HUES6 (cell line): ENCODE data around the gene LIN37.

Source experiments
- H3K27ac ChIP-seq: 2 replicates; pipeline ENCODE4 v1.7.0; 2013; ENCODE audit warnings: low read depth, mild to moderate bottlenecking, low read length, inconsistent platforms
- H3K27me3 ChIP-seq: 2 replicates; pipeline ENCODE4 v1.6.1; 2013; ENCODE audit warnings: low read length; ENCODE audit not compliant: control insufficient read depth, insufficient read depth
- H3K36me3 ChIP-seq: 2 replicates; pipeline ENCODE4 v1.6.1; 2013; ENCODE audit warnings: low read length; ENCODE audit not compliant: control insufficient read depth, insufficient read depth
- H3K4me1 ChIP-seq: 2 replicates; pipeline ENCODE4 v1.6.1; 2013; ENCODE audit warnings: low read length; ENCODE audit not compliant: control insufficient read depth, insufficient read depth
- H3K4me3 ChIP-seq: 2 replicates; pipeline ENCODE4 v1.5.1; 2013; ENCODE audit warnings: low read depth, low read length
- H3K9ac ChIP-seq: one replicate; pipeline ENCODE4 v1.6.1; 2013; ENCODE audit warnings: mild to moderate bottlenecking, low read length
- H3K9me3 ChIP-seq: 2 replicates; pipeline ENCODE4 v1.6.1; 2013; ENCODE audit warnings: low read depth, low read length; ENCODE audit not compliant: control insufficient read depth, insufficient read depth

Gene LIN37

DNA sequence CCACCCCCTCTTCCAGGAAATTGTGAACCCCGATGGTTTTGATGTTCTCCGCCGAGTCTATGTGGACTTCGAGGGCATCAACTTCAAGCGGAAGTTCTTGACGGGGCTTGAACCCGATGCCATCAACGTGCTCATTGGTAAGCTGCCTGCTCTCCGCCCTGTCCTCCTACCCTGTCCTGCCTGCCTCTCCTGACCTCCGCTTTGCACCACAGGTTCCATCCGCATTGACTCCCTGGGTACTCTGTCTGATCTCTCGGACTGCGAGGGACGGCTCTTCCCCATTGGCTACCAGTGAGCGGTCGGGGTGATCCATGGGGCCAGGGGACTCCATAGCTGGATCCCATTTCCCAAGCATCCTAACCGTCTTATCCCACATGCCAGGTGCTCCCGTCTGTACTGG lies 18.1 kb upstream of the LIN37 start:
- H3K4me3 ChIP-seq: no peak overlapping the region
- H3K4me1 ChIP-seq: no peaks in the 10 kb centered on the region
- no peaks in the 10 kb centered on the region for H3K9me3 ChIP-seq
- H3K27ac ChIP-seq: no peak overlapping the region
- H3K27me3 ChIP-seq: no peaks in the 10 kb centered on the region
- H3K9ac ChIP-seq: no peak overlapping the region
- peaks cover 95% of the 10 kb centered on the region for H3K36me3 ChIP-seq

DNA sequence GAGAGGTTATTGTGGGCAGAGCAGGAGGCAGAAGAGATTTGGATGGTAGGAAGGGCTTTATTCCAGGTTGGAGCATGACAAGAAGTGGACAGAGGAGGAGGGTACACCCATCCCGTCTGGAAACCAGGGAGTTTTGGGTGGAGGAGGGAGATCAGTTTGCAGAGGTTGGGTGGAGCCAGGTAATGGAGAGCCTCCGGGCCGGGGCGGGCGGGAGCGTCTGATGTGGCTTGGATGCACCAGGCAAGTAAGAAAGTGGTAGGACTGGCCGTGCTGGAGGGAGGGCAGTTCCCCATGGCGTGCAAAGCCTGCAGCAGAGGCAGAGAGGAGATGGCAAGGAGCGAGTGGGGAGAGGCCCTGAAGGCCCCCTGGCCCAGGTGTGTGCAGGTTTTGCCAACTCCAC lies 17.0 kb upstream of the LIN37 start:
- H3K9ac ChIP-seq: no peak overlapping the region
- no peak overlapping the region for H3K4me3 ChIP-seq
- H3K27me3 ChIP-seq: no peaks in the 10 kb centered on the region
- H3K4me1 ChIP-seq: no peaks in the 10 kb centered on the region
- H3K9me3 ChIP-seq: no peaks in the 10 kb centered on the region
- H3K36me3 ChIP-seq: peaks cover 92% of the 10 kb centered on the region
- no peak overlapping the region for H3K27ac ChIP-seq

DNA sequence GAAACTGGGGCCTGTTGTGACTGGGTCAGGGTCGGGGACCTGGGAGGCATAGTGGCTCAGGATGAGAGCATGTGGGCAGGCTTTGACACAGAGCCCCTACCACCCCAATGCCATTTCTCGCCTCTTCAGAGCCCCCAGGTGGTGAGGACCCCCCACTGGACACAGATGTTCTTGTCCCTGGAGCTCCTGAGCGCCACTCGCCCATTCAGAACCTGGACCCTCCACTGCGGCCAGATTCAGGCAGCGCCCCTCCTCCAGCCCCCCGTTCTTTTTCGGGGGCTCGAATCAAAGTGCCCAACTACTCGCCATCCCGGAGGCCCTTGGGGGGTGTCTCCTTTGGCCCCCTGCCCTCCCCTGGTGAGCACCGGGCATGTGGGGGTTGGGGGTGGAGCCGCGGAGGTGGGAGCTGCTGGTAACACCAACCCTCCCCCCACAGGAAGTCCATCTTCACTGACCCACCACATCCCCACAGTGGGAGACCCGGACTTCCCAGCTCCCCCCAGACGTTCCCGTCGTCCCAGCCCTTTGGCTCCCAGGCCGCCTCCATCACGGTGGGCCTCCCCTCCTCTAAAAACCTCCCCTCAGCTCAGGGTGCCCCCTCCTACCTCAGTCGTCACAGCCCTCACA lies 16.5 kb upstream of the LIN37 start:
- Histone ChIP-seq H3K9me3 (no peaks in the 10 kb centered on the region), H3K9ac (no peak overlapping the region), H3K4me3 (no peak overlapping the region), H3K27me3 (no peaks in the 10 kb centered on the region), H3K27ac (no peak overlapping the region), H3K4me1 (no peaks in the 10 kb centered on the region), H3K36me3 (peaks cover 94% of the 10 kb centered on the region)

DNA sequence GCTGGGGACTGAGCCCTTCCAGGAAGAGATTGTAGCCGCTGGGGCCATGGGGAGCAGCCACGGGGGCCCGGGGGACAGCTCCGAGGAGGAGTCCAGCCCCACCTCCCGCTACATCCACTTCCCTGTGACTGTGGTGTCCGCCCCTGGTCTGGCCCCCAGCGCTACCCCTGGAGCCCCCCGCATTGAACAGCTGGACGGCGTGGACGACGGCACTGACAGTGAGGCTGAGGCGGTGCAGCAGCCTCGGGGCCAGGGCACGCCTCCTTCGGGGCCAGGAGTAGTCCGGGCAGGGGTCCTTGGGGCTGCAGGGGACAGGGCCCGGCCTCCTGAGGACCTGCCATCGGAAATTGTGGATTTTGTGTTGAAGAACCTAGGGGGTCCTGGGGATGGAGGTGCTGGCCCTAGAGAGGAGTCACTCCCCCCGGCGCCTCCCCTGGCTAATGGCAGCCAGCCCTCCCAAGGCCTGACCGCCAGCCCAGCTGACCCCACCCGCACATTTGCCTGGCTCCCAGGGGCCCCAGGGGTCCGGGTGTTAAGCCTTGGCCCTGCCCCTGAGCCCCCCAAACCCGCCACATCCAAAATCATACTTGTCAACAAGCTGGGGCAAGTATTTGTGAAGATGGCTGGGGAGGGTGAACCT lies 15.7 kb upstream of the LIN37 start:
- Histone ChIP-seq H3K4me1 (no peaks in the 10 kb centered on the region), H3K36me3 (peaks cover 92% of the 10 kb centered on the region), H3K9ac (no peak overlapping the region), H3K27me3 (no peaks in the 10 kb centered on the region), H3K27ac (no peak overlapping the region), H3K9me3 (no peaks in the 10 kb centered on the region), H3K4me3 (no peak overlapping the region)

DNA sequence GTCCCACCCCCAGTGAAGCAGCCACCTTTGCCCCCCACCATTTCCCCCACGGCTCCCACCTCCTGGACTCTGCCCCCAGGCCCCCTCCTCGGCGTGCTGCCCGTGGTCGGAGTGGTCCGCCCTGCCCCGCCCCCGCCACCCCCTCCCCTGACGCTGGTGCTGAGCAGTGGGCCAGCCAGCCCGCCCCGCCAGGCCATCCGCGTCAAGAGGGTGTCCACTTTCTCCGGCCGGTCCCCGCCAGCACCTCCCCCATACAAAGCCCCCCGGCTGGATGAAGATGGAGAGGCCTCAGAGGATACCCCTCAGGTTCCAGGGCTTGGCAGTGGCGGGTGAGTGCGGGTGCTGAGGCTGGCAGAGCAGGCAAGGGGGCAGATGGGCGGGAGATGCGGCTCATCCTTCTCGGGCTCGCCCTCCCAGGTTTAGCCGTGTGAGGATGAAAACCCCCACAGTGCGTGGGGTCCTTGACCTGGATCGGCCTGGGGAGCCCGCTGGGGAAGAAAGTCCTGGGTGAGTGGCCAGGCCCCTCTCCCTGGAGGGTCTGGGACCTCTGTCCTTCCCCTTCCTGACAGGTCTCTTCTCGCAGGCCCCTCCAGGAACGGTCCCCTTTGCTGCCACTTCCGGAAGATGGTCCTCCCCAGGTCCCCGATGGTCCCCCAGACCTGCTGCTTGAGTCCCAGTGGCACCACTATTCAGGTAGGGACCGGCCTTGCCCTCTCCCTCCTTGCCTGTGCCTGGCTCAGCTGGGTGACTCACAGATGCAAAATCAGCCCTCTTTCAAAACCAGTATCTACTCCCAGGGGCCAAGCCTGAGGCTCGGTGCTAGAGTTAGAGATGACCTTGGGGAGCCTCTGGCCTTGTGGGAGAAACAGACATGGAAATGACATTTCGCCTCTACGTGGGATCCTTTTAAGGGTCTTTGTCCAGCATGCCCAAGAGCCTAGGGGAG lies 14.9 kb upstream of the LIN37 start:
- H3K4me1 ChIP-seq: no peaks in the 10 kb centered on the region
- H3K27ac ChIP-seq: no peak overlapping the region
- H3K9me3 ChIP-seq: no peaks in the 10 kb centered on the region
- no peak overlapping the region for H3K9ac ChIP-seq
- H3K27me3 ChIP-seq: no peaks in the 10 kb centered on the region
- H3K4me3 ChIP-seq: no peak overlapping the region
- peaks cover 92% of the 10 kb centered on the region for H3K36me3 ChIP-seq

DNA sequence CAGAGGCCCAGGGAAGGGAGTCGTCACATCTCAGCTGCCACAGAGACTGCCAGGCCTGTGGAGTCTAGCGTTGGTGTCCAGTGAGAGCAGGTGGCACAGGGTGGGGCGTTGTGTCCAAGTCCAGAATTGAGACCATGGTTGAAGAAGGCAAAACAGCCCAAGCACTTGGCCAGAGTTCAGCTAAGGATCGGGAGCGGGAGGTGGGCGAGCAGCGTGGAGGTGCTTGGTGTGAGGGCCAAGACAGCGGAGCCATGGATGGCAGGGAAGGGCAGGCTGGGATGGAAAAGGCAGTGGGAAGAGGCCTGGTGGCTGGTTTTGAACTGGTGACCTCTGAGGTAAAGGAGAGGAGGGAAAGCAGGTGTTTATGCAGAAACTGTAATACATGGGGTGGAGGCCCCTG lies 14.1 kb upstream of the LIN37 start:
- Histone ChIP-seq H3K9ac (no peak overlapping the region), H3K4me1 (no peaks in the 10 kb centered on the region), H3K27me3 (no peaks in the 10 kb centered on the region), H3K27ac (no peak overlapping the region), H3K36me3 (peaks cover 90% of the 10 kb centered on the region), H3K4me3 (no peak overlapping the region), H3K9me3 (no peaks in the 10 kb centered on the region)

DNA sequence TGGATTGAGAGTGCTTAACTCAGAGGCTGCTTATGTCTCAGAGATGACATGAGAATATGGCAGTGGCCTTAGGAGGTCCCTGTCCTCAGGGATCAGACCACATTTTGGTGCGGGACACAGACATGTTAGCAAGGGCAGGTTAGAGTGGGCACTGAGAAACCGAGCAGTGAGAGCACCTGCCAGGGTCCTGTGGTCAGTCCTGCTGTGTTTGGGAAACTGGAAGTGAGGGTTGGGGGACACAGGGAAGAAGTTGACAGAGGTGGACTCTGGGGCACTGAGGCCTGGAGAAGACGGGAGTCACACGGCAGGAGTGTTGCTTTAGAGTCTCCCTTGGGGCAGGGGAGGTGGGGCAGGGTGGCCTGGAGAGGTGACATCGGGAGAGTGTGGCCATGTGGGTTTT lies 13.5 kb upstream of the LIN37 start:
- H3K27me3 ChIP-seq: no peaks in the 10 kb centered on the region
- H3K9ac ChIP-seq: no peak overlapping the region
- H3K9me3 ChIP-seq: no peaks in the 10 kb centered on the region
- no peak overlapping the region for H3K4me3 ChIP-seq
- H3K27ac ChIP-seq: no peak overlapping the region
- no peaks in the 10 kb centered on the region for H3K4me1 ChIP-seq
- peaks cover 84% of the 10 kb centered on the region for H3K36me3 ChIP-seq

DNA sequence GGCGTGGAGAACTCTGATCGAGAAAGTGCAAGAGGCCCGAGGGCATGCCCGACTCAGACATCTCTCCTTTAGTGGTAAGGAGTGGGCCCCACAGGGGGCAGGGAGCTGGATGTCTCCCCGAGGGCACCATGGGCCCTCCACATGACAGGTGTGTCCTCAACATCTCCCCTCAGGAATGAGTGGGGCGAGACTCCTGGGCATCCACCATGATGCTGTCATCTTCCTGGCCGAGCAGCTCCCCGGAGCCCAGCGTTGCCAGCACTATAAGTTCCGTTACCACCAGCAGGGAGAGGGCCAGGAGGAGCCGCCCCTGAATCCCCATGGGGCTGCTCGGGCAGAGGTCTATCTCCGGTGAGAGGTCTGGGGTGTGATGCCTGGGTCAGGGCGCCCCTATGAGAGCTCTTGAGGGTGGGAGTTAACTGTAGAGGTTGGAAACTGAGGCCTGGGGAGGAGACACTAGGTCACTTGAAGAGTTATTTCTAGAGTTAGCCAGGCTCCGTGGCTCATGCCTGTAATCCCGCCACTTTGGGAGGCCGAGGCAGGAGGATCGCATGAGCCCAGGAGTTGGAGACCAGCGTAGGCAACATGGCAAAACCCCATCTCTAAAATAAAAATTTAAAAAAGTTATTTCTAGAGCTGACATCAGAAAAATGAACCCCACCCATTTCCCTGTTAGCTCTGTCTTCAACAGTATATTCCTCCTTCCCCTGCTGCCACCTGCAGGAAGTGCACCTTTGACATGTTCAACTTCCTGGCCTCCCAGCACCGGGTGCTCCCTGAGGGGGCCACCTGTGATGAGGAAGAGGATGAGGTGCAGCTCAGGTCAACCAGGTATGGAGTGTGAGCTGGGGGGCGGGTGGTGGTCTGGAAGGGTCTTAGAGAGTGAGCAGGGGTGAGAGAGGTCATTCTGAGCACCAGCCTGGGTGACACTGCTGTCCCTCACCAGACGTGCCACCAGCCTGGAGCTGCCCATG lies 11.2 kb upstream of the LIN37 start:
- H3K4me3 ChIP-seq: no peak overlapping the region
- peaks cover 61% of the 10 kb centered on the region for H3K36me3 ChIP-seq
- H3K4me1 ChIP-seq: no peaks in the 10 kb centered on the region
- H3K27ac ChIP-seq: no peak overlapping the region
- H3K9me3 ChIP-seq: no peaks in the 10 kb centered on the region
- H3K9ac ChIP-seq: no peak overlapping the region
- no peaks in the 10 kb centered on the region for H3K27me3 ChIP-seq

DNA sequence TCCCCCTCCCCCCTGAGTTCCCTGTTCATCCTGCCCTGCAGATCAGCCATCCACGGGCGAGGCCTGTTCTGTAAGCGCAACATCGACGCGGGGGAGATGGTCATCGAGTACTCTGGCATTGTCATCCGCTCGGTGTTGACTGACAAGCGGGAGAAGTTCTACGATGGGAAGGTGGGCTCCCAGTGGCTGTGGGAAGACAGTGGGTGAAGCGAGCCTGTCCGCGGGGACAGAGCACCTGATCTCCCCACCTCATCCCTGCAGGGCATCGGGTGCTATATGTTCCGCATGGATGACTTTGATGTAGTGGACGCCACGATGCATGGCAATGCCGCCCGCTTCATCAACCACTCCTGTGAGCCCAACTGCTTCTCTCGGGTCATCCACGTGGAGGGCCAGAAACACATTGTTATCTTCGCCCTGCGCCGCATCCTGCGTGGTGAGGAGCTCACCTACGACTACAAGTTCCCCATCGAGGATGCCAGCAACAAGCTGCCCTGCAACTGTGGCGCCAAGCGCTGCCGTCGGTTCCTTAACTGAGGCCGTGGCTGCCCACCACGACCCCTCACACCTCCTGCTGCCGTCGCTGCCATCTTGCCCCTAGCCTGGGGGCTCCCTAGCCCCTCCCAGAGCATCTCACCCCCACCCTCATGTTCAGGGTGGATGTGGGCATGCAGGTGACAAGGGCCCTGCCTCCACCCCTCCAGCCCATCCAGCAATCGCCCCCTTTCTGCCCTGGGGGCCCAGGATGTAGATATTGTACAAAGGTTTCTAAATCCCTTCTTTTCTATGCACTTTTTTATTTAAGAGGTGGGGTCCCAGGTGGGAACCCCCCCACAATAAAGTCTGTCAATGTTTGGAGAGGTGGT lies 10.1 kb upstream of the LIN37 start:
- Histone ChIP-seq H3K9me3 (no peaks in the 10 kb centered on the region), H3K9ac (no peak overlapping the region), H3K36me3 (peaks cover 53% of the 10 kb centered on the region), H3K4me1 (no peaks in the 10 kb centered on the region), H3K27ac (no peak overlapping the region), H3K27me3 (no peaks in the 10 kb centered on the region), H3K4me3 (no peak overlapping the region)

DNA sequence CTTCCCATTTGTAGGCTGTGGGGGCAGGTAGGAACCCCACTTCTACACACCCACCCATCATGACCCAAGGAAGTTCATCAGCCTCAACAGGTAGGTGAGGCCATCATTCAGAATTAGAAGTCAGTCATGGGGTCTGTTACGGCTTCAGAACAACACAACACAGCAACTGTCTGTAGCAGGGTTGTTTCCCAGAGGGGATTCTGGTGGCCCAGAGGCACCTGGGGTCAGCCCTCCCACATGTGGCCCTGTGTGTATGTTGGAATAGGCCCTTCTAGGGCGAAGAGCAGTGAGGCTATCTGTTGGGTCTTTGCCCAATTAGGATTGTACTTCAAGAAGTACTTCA lies 9.5 kb upstream of the LIN37 start:
- H3K4me1 ChIP-seq: no peaks in the 10 kb centered on the region
- no peaks in the 10 kb centered on the region for H3K9me3 ChIP-seq
- no peak overlapping the region for H3K9ac ChIP-seq
- H3K4me3 ChIP-seq: no peak overlapping the region
- no peak overlapping the region for H3K27ac ChIP-seq
- no peaks in the 10 kb centered on the region for H3K27me3 ChIP-seq
- H3K36me3 ChIP-seq: peaks cover 47% of the 10 kb centered on the region
